ACC112 (cell line): ENCODE results near the gene SYNJ1.
A peak's percentile ranks its signal among the peaks of the same experiment; 100 is the strongest.
"Not testable (repeated sequence)": the region's sequence is repeated elsewhere in the genome, so short reads cannot be mapped to it uniquely, and the experiment has no call there.

Source experiments
- H2AFZ ChIP-seq: fragments of 200-600 bp; sonication (generic); one replicate; pipeline ENCODE4 v1.6.0; 2017; ENCODE audit warnings: antibody characterized with exemption, low read length; ENCODE audit not compliant: unreplicated experiment
- H3K27ac ChIP-seq: fragments of 200-600 bp; sonication (generic); 2 replicates; pipeline ENCODE4 v1.5.1; 2014; ENCODE audit warnings: low read depth, mild to moderate bottlenecking, antibody characterized with exemption, low read length, moderate library complexity
- H3K27me3 ChIP-seq: fragments of 200-600 bp; sonication (generic); 2 replicates; pipeline ENCODE4 v1.6.1; 2014; ENCODE audit warnings: mild to moderate bottlenecking, antibody characterized with exemption, low read length, moderate library complexity, mixed read lengths; ENCODE audit not compliant: insufficient read depth
- H3K36me3 ChIP-seq: fragments of 200-600 bp; sonication (generic); 2 replicates; pipeline ENCODE4 v1.6.1; 2016; ENCODE audit warnings: mild to moderate bottlenecking, antibody characterized with exemption, low read length, moderate library complexity, mixed read lengths; ENCODE audit not compliant: insufficient read depth
- H3K4me1 ChIP-seq: fragments of 200-600 bp; sonication (generic); one replicate; pipeline ENCODE4 v1.6.1; 2016; ENCODE audit warnings: low read length, mixed read lengths; ENCODE audit not compliant: insufficient read depth, unreplicated experiment, control insufficient read depth
- H3K4me3 ChIP-seq: fragments of 200-600 bp; sonication (generic); 2 replicates; pipeline ENCODE4 v1.5.1; 2014; ENCODE audit warnings: mild to moderate bottlenecking, low read depth, low read length
- H3K79me2 ChIP-seq: fragments of 200-600 bp; sonication (generic); one replicate; pipeline ENCODE4 v1.6.0; 2016; ENCODE audit warnings: low read length; ENCODE audit not compliant: control insufficient read depth, unreplicated experiment, insufficient read depth

Gene SYNJ1, protein sequence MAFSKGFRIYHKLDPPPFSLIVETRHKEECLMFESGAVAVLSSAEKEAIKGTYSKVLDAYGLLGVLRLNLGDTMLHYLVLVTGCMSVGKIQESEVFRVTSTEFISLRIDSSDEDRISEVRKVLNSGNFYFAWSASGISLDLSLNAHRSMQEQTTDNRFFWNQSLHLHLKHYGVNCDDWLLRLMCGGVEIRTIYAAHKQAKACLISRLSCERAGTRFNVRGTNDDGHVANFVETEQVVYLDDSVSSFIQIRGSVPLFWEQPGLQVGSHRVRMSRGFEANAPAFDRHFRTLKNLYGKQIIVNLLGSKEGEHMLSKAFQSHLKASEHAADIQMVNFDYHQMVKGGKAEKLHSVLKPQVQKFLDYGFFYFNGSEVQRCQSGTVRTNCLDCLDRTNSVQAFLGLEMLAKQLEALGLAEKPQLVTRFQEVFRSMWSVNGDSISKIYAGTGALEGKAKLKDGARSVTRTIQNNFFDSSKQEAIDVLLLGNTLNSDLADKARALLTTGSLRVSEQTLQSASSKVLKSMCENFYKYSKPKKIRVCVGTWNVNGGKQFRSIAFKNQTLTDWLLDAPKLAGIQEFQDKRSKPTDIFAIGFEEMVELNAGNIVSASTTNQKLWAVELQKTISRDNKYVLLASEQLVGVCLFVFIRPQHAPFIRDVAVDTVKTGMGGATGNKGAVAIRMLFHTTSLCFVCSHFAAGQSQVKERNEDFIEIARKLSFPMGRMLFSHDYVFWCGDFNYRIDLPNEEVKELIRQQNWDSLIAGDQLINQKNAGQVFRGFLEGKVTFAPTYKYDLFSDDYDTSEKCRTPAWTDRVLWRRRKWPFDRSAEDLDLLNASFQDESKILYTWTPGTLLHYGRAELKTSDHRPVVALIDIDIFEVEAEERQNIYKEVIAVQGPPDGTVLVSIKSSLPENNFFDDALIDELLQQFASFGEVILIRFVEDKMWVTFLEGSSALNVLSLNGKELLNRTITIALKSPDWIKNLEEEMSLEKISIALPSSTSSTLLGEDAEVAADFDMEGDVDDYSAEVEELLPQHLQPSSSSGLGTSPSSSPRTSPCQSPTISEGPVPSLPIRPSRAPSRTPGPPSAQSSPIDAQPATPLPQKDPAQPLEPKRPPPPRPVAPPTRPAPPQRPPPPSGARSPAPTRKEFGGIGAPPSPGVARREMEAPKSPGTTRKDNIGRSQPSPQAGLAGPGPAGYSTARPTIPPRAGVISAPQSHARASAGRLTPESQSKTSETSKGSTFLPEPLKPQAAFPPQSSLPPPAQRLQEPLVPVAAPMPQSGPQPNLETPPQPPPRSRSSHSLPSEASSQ (N-terminal part only)

DNA sequence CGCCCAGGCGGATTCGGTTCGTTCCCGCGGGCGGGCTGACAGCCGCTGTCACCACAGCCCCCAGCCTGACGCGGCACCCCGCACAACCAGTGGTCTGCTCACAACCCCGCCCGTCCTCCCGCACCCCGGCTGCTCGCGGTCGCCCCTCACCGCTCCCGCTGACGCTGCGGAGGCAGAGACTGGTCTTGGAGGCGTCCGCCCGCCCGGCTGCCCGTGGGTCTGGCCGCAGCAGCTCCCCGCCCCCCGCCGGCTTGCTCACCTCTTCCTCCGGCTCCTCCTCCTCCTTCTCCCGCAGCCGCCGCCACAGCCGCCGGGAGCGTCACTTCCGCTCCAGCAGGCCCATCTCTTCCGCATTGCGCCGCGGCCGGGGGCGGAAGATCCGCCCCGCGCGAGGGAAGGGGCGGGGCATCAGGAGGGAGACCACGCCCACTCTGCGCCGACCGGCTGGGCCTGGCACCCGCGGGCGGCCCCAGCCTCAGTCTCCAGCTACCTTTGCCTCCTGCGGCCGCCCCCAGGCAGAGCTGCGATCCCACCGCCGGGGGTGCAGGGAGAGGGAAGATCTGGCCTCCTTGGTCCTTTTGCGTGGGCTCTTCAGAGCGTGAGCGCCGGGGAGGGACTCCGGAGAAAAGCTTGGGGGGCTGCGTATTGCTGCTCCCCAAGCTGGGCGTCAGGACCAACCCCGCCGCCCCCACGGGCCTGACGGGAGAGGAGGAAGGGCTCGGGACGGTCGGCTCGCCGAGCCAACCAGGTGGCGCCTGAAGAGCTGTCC, at the start of gene SYNJ1:
SYNJ1 (minus strand) TSS at position 327 of the 769 bp plus-strand sequence. CDS start 1,118 bp downstream, outside the sequence.
- peak within 1 kb of the TSS; percentile 51 for H3K27ac ChIP-seq
- peaks cover 21% of the 10 kb centered on the region for H3K79me2 ChIP-seq
- H3K4me3 ChIP-seq, result peak within 1 kb of the TSS; percentile 91
- H2AFZ ChIP-seq, result peak within 1 kb of the TSS; percentile 98
- peaks cover 10% of the 10 kb centered on the region for H3K4me1 ChIP-seq
- no peaks in the 10 kb centered on the region for H3K27me3 ChIP-seq
- H3K36me3 ChIP-seq, result no peaks in the 10 kb centered on the region

DNA sequence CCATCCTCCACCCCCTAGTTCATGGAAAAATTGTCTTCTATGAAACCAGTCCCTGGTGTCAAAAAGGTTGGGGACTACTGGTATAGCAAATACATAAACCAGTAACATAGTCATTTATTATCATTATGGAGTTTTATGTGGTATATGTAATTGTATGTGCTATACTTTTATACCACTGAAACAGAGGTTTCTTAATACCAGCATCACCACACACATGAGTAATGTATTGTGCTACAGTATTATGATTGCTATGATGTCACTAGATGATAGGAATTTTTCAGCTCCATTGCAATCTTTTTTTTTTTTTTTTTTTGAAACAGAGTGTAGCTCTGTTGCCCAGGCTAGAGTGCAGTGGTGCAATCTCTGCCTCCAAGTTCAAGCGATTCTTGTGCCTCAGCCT, 49.5 kb upstream of the SYNJ1 start:
- Histone ChIP-seq H3K79me2 (peaks cover 8% of the 10 kb centered on the region), H3K27ac (no peak overlapping the region), H3K4me3 (no peak overlapping the region), H3K4me1 (no peaks in the 10 kb centered on the region), H3K36me3 (no peaks in the 10 kb centered on the region), H3K27me3 (no peaks in the 10 kb centered on the region), H2AFZ (no peak overlapping the region)

DNA sequence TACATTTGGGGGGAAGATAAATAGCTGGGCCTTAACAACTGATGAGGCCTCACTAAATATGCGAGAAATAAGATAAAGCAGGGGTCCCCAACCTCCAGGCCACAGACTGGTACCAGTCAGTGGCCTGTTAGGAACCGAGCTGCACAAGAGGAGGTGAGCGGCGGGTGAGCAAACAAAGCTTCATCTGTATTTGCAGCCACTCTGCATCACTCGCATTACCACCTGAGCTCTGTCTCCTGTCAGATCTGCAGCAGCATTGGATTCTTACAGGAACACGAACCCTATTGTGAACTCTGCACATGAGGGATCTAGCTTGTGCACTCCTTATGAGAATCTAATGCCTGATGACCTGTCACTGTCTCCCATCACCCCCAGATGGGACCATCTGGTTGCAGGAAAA, 48.9 kb upstream of the SYNJ1 start:
- Histone ChIP-seq H3K27ac (no peak overlapping the region), H3K36me3 (no peaks in the 10 kb centered on the region), H3K4me3 (no peak overlapping the region), H2AFZ (no peak overlapping the region), H3K4me1 (no peaks in the 10 kb centered on the region), H3K79me2 (peaks cover 8% of the 10 kb centered on the region), H3K27me3 (no peaks in the 10 kb centered on the region)

DNA sequence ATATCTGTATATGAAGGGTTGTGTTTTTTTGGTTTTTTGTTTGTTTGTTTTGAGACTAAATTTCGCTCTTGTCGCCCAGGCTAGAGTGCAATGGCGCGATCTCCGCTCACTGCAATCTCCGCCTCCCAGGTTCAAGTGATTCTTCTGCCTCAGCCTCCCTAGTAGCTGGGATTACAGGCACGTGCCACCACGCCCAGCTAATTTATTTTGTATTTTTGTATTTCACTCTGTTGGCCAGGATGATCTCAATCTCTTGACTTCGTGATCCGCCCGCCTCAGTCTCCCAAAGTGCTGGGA, 45.2 kb upstream of the SYNJ1 start:
- Histone ChIP-seq H3K79me2 (peaks cover 41% of the 10 kb centered on the region), H3K4me3 (peak overlapping the region; percentile 98), H3K4me1 (peaks cover 19% of the 10 kb centered on the region), H3K27ac (peak overlapping the region; percentile 85; the same call in 1 of the 2 replicates), H2AFZ (peak overlapping the region; percentile 87)
- not testable (repeated sequence) for H3K27me3 ChIP-seq, H3K36me3 ChIP-seq

DNA sequence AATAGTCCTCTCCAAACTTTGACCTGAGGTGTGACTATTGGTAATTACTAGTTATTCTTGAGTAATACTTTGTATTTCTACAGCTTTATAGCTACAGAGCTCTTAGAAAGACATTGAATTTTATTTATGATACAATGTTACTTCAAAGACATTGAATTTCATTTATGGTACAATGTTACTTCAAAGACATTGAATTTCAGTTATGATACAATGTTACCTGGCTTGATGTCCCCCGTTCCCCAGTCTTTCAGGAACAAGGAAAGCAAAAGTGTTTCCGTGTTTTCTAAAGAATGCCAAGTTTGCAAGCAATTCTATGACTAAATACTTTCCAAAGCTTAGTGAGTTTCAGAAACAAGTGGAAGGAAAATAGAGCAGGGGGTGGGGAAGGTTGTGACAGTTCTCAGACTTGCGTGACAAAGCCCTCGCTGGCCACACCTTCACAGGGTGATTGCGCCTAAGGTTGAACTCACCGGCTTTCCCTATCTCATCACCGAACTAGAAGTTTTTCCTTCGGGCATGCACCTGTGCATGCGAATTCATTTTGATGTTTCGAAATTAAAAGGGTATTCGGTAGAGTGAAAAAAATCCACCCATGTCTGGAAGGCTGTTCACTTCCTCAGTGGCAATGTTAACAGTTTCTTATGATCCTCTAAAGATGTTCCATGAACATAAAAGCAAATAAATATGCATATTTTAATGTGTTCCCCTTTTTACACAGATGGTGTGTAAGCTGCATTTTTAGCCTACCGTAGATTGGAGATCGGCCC, 44.7 kb upstream of the SYNJ1 start:
- H3K27me3 ChIP-seq, result no peaks in the 10 kb centered on the region
- H3K4me1 ChIP-seq, result peaks cover 19% of the 10 kb centered on the region
- peak overlapping the region; percentile 85 for H3K27ac ChIP-seq
- H3K36me3 ChIP-seq, result peaks cover 12% of the 10 kb centered on the region; the same call in 1 of the 2 replicates
- H3K79me2 ChIP-seq, result peaks cover 46% of the 10 kb centered on the region
- peak overlapping the region; percentile 87 for H2AFZ ChIP-seq
- peak overlapping the region; percentile 98 for H3K4me3 ChIP-seq

DNA sequence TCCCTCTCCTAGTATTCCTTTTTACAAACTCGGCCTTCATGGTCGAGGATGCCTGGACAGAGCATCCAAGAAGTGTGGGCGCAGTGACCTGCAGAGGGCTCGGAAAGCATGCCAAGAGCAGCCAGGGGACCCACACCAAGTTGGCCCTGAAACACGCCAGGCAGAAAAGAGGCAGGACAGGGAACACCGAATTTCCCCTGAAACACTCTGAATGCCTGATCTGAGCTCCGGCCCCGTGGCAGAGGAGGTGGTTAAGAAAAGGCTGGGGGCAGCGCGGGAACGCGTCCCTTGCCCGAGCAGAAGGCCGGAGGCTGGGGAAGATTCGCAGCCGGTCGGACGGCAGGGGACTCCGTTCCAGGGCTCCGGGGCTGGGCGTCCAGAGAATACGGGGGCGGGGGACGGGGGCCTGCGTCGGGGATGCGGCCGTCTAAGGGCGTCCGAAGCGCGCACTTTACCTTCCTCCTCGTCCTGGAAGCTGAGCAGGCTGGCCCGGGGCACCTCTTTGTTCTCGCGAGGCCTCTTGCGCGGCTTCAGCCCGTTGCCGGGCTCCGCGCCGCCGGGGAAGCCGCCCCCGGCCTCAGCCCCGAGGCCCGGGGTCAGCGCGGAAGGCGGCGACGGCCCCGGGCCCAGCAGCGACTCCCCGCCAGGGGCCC, 43.2 kb upstream of the SYNJ1 start:
- H3K36me3 ChIP-seq, result peaks cover 16% of the 10 kb centered on the region; the same call in 1 of the 2 replicates
- H3K4me3 ChIP-seq, result peak overlapping the region; percentile 98
- H3K27me3 ChIP-seq, result no peaks in the 10 kb centered on the region
- H3K79me2 ChIP-seq, result peaks cover 61% of the 10 kb centered on the region
- peaks cover 19% of the 10 kb centered on the region for H3K4me1 ChIP-seq
- peak overlapping the region; percentile 93 for H2AFZ ChIP-seq
- peak overlapping the region; percentile 85 for H3K27ac ChIP-seq

DNA sequence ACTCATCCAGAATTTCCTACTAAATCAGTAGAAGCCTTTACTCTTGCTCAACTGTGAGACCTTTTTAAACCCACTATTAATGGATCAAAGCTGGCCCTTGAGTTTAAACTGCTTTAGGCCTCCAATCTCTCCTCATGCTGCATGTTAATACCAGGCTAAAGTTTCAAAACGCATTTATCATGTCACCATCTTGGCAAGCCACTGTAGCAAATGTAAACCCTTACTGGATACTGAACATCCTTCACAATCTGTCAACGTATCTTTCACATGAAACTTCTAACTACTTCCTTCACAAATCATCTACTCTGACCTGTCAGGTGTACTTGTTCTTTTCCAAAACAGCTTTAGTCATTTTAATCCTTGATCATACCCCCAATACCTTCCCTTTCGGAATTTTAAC, 40.7 kb upstream of the SYNJ1 start:
- Histone ChIP-seq H3K79me2 (peaks cover 75% of the 10 kb centered on the region), H3K4me1 (peaks cover 19% of the 10 kb centered on the region), H3K27me3 (no peaks in the 10 kb centered on the region), H2AFZ (no peak overlapping the region), H3K36me3 (peaks cover 19% of the 10 kb centered on the region; the same call in 1 of the 2 replicates), H3K27ac (no peak overlapping the region), H3K4me3 (0 out of 2 replicates have a peak overlapping the region, but pooled peaks have one; percentile 98)

DNA sequence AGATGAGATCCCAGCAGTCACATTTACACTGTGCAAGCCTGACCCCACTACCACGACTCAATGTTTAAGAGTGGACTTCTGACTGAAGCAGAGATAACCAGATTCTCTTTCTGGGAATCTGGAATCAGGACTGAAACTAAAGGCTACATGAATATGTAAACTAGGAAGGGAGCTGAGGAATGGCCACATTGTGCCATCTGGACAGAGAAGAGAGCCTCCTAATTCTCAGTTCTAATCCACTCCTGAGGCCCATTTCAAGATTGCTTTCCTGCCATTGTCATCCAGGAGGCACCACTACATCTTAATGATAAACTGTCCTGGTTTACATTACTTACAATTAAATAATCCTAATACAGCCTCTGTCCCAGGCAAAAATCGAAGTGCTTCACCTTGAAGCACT, 37.2 kb upstream of the SYNJ1 start:
- no peak overlapping the region for H3K4me3 ChIP-seq
- peaks cover 18% of the 10 kb centered on the region for H3K4me1 ChIP-seq
- no peak overlapping the region for H3K27ac ChIP-seq
- no peak overlapping the region for H2AFZ ChIP-seq
- no peaks in the 10 kb centered on the region for H3K27me3 ChIP-seq
- H3K79me2 ChIP-seq, result peaks cover 57% of the 10 kb centered on the region
- peaks cover 43% of the 10 kb centered on the region for H3K36me3 ChIP-seq

DNA sequence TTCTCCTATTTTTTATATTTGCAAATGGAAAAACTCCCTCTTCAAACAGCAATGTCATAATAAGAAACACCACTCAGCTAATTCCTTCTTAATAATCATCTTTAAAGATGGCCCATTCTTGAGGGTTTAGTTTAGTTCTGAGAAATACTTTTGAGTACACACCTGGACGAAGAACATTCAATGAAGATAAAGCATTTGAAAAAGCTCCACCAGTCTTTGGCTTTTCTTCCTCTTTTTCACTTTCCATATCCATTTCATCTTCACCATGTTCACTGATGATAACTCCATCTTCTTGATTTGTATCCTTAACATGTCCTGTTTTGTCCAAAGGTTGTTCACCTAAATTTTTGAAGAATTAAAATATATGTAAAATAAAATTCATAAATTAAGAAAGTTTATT, 36.4 kb upstream of the SYNJ1 start:
- no peak overlapping the region for H3K27ac ChIP-seq
- H3K4me3 ChIP-seq, result no peak overlapping the region
- peaks cover 50% of the 10 kb centered on the region for H3K36me3 ChIP-seq
- H3K27me3 ChIP-seq, result no peaks in the 10 kb centered on the region
- H2AFZ ChIP-seq, result no peak overlapping the region
- peaks cover 49% of the 10 kb centered on the region for H3K79me2 ChIP-seq
- peaks cover 9% of the 10 kb centered on the region for H3K4me1 ChIP-seq
